Keratinocyte (primary cell): ENCODE results near the gene GSAP.

Source experiments
- CTCF ChIP-seq, 3 experiments: IDR thresholded peaks in 1 of 3; conservative IDR thresholded peaks in 1 of 3; optimal IDR thresholded peaks in 1 of 3; 2 replicates in 2 of 3; 3 replicates in 1 of 3; pipeline versions ENCODE3 to v1.5.1; 2011; ENCODE audit warnings: low read length in 3 of 3, mild to moderate bottlenecking in 3 of 3, moderate library complexity in 2 of 3, control low read depth in 1 of 3, inconsistent platforms in 1 of 3; ENCODE audit not compliant: insufficient read depth in 2 of 3; ENCODE audit errors: extremely low read depth in 1 of 3
- EZH2 ChIP-seq: IDR thresholded peaks from one replicate; pipeline ENCODE4 v1.6.1; 2012; ENCODE audit warnings: inconsistent platforms, mild to moderate bottlenecking, low read length, moderate library complexity

GRCh38 chr7:77399816-77400215, 16.3 kb downstream of the GSAP start:
- no peak for TF ChIP-seq CTCF (optimal IDR thresholded peaks at IDR 0.05 in 1 of 3, IDR thresholded peaks at IDR 0.05 in 1 of 3, conservative IDR thresholded peaks at IDR 0.05 in 1 of 3; ENCODE audit: extremely low read depth in 1 of 3, insufficient read depth in 2 of 3, low read length in 3 of 3)
- TF ChIP-seq EZH2 = no peak
